Activated naive CD4-positive, alpha-beta T cell treated with Interleukin-2 at 50 U/mL for 16 hours (primary cell): ENCODE results near the gene SELENOF.
"Not testable (repeated sequence)": the region's sequence is repeated elsewhere in the genome, so short reads cannot be mapped to it uniquely, and the experiment has no call there.

Experiments
- DNase-seq: peaks from one replicate; pipeline ENCODE4 v3.0.0-alpha.2; 2020

SELENOF gene

DNA sequence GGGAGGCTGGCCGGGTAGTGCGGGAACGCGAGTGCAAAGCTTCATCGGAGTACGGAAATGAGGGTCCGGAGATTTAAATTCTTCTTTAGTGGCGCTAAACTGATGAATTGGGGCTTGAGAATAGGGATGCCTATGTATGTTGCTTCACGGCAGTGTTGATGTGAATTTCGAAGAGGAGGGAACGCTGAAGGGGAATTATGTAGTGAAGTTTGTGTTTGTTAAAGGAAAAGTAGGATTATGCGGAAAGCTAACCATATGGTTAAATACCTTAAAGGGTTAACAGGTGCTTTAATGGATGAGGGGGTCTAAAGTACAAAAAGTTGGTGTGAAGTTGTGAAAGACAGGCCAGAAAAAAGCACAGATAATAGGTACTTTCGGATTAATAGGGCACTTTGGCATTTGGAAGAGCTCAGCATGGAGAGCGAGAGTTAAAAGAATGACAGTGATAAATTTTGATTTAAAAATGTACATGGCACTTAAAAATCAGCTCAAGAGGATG is 1.9 kb upstream of the SELENOF start:
- DNase-seq, result no peak

DNA sequence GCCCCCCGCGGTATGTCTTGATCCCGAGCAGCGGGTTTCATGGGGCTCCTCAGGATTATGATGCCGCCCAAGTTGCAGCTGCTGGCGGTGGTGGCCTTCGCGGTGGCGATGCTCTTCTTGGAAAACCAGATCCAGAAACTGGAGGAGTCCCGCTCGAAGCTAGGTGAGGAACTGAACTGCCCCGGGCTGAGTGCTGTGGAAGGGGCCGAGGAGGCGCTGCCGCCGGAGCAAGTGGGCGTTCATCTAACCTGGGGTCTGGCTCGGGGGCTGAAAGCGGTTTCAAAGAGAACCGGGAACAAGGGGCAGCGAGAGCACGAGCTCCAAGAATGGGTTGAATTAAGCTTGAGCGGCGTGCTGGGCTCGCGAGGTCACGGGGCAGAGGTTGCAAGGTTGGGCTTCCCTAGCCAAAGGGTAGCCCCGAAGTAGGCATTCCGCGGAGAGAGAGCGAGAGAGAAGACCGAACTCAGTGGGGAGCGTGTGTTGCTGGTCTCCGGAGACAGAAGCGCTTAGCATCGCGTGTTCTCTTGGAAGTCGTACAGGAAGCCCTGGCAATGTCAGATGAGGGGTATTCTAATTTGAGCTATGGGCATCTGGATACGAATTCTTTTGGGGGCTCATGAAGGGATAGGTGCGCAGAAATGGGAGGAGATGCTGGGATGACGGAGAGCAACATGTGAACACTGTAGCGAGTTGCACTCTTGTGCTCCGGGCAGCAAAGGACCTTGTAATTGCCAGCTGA is 1.2 kb upstream of the SELENOF start:
- DNase-seq, result peak; percentile 49

DNA sequence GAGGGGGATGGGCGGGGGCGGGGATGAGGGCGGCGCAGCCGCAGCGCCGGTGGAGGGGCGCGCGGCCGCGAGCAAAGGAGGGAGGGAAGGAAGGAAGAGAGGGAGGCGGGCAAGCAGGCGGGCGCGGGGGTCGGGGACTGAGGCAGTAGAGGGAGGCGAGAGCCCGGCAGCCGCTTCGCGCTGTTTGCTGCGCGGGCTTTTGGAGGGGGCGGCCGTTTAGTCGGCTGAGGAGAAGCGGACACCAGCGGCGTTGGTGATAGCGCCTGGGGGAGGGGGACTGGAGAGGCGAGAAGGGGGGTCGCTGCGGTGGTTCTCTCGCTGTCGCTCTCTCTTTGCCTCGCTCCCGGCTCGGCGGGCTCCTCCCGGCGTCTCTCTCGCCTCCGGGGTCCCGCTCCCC is 673 bp upstream of the SELENOF start, which contains the start of gene HS2ST1:
Gene HS2ST1 (plus strand): TSS at position 35 of the 397 bp plus-strand sequence.
- no peak for DNase-seq

DNA sequence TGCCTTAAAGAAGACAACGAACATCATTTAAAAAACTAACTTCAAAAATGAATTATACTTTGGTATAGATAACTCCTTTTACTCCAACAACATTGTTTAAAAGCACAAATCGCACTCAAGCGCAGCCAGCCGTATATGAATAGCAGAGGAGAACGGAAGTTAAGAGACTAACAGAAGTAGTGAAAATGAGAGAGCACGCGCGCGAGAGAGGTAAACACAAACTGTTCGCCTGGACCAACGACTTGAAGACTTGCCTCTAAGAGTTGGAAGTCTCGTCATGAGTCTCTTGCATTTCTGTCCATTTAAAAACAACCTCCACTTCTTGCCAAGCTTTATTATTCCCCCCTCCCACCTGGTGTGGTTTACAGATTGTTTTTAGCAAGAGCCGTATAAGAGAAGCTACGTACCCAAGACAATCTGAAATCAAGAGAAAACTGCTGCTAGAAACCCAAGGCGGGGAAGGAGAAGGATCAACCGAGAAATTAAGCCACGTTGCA is 479 bp downstream of the SELENOF start:
- peak; percentile 39 for DNase-seq

DNA sequence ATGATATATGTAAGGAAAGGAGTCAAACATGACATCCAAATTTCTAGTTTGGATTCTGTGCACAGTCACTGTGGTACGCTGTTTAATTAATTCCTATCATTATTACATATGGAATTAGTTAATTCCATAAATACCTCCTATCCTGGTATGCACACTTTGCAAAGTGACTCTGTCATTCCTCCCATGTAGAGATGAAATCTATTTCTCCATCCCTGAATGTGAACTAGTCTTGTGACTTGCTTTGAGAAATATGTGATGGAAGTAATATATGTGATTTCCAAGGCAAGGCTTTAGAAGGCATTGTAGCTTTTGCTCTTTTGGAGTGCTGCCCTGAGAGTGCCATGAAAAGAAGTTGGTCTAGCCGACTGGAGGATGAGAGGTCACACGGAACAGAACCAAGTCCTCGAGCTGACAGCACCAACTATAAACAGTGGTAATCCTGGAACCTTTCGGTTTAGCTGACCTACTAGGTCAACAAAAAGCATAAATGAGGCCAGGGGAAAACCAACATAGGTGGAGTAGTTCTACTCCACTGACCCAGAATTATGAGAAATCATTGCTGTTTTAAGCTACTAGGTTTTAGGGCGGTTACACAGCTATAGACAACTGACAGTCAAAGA is 1.5 kb downstream of the SELENOF start:
- no peak for DNase-seq

DNA sequence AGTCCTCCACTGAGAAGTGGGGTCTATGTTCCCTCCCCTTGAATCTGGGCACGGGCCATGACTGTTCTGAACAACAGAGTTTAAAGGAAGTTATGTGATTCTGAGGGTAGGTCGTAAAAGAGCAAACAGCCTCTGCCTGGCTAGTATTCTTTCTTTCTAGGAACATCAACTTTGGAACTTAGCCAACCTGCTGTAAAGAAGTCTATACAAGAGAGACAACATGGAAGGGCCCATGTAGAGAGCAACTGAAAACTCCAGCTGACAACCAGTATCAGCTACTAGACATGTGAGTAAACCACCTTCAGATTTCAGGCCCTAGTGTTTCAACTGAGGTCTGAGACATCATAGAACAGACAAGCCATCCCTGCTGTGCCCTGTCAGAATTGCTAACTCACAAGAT is 7.5 kb downstream of the SELENOF start:
- DNase-seq, result no peak

DNA sequence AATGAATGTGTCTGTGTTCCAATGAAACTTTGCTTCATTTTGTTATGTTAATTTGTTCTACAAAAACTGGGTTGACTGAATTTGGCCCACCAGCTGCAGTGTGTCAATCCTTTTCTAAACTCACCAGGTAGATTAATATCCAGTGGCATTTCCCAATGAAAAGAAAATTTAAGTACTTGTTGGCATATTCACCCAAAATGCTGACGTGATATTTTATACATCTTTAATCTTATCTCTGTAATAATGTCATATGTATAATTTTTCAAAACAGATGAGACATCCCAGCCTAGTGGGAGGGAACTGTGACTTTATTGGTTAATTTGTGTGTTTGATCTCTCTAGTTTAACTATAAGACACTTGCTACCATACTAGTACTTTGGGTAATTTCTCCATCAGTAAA is 8.1 kb downstream of the SELENOF start:
- no peak for DNase-seq

DNA sequence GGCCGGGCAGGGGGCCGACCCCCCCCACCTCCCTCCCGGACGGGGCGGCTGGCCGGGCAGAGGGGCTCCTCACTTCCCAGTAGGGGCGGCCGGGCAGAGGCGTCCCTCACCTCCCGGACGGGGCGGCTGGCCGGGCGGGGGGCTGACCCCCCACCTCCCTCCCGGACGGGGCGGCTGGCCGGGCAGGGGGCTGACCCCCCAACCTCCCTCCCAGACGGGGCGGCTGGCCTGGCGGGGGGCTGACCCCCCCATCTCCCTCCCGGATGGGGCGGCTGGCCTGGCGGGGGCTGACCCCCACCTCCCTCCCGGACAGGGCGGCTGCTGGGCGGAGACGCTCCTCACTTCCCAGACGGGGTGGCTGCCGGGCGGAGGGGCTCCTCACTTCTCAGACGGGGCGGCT is 14.5 kb downstream of the SELENOF start:
- DNase-seq, result not testable (repeated sequence)

DNA sequence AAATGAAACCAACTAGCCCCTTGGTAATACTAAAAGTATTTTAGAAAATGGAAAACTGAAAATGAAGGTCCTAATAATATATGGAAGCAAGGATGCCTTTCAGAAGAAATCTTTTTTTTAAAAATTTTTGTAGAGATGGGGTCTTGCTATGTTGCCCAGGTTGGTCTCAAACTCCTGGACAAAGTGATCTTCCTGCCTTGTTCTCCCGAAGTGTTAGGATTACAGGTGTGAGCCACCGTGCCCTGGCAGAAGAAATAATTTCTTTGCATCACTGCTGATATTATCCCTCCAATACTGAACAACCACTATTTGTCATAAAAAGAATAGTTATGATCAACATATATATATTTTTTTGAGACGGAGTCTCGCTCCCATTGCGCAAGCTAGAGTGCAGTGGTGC is 25.6 kb downstream of the SELENOF start:
- DNase-seq, result no peak

DNA sequence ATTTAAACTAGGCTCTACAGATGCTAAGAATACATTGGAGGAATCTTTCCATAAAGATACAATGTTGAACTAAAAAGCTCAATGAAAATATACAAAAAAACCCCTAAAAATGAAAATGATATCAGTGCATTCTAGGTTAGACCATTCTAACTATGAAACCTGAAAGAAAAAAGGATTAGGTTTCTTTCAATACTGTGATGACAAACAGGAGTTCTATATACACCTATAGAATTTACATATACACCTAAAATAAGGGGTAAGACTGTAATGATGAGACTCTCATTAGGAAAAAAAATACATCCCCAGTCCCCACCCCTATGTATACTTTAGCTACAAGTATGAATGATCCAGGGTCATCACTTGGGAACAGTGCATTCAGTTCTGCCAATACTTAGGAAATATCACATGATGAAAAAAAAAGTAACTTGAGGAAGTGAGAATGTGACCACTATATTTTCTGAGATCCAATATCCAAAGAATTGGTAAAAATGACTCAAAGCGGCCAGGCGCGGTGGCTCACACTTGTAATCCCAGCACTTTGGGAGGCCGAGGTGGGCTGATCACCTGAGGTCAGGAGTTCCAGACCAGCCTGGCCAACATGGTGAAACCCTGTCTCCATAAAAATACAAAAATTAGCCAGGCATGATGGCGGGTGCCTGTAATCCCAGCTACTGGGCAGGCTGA is 26.3 kb downstream of the SELENOF start:
- no peak for DNase-seq

DNA sequence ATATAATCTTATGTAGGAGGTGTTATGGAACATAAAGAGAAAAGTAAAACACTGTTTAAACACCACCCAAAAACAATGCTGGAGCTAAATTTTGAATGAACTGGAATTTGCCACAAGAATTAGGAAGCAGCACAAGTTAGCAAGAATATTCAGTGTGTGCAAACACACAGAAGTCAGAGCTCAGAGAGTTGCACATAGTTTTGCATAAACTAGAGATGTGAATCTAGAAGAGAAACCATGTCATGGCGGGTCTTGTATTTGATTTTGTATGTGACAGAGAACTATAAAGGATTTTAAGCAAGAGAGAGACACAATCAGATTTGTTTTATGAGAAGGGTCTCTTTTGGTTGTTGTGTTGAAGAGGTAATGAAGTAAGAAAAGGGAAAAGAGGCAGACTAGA is 38.2 kb downstream of the SELENOF start:
- DNase-seq, result no peak

DNA sequence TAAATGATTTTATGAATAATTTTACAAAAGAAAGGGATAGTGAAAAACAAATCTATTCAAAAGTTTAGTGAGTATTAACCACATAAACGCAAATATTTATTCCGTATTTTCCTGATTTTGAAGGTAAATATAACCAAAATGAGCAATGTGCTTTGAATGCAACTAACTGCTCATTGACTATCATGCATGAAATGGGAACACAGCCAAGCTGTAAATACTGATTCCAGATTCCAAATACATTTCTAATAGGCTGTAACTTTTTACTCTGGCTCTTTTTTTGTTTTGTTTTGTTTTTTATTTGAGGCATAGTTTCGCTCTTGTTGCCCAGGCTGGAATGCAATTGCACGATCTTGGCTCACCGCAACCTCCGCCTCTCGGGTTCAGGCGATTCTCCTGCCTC is 41.8 kb downstream of the SELENOF start:
- no peak for DNase-seq

DNA sequence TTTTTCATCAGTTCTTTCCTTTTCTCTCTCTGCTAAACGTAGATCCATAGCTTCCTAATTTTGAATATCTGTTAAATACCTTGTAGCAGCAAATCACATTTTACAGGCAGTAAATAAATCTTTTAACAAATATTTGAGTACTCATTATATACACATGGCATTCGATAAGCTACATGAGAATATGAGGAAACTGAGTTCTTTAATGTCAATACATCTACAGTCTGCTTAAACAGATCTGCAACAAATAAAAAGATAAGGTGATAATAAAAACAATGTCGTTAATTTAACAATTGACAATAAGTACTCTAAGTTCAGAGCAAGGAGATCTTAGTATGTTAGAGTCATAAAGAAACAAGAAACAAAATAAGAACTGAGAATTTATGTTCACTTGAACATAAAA is 42.9 kb downstream of the SELENOF start:
- DNase-seq, result no peak

DNA sequence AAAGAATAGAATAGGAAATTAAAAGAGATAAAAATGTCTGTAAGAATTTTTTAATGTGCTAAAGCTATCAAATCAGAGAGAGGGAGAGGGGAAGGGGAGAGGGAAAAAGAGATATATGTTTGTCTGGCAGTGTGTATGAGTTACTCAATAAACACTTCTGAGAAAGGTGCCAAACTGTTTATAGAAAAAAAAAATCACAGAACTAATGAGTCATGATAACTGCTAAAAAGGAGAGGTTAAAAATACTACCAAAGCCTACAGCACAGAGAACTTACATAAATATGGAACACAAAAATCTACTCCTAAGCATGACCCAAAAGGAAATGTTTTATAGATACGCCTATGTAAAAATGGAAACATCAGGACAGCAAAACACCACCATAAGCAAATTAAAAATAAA is 45.4 kb downstream of the SELENOF start:
- no peak for DNase-seq

DNA sequence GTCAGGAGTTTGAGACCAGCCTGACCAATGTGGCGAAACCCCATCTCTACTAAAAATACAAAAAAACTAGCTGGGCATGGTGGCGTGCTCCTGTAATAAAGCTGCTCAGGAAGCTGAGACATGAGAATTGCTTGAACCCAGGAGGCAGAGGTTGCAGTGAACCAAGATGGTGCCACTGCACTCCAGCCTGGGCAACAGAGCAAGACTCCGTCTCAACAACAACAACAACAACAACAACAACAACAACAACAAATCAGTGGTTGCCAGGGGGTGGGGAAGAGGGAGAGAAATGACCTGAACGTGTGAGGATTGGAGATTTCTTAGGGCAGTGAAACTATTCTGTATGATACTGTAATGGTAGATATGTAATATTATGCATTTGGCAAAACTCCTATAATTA is 46.6 kb downstream of the SELENOF start:
- DNase-seq, result not testable (repeated sequence)

DNA sequence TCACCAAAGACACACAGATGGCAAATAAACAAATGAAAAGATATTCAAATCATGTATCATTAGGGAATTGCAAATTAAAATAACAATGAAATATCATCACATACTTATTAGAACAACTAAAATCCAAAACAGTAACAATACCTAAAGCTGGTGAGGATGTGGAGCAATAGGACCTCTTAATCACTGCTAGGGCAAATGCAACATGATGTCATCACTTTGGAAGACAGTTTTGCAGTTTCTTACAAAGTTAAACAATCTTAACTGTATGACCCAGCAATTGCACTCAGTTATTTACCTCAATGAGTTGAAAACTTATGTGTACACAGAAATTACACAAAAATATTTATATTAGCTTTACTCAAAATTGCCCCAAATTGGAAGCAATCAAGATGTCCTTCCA is 47.3 kb downstream of the SELENOF start:
- DNase-seq, result no peak

DNA sequence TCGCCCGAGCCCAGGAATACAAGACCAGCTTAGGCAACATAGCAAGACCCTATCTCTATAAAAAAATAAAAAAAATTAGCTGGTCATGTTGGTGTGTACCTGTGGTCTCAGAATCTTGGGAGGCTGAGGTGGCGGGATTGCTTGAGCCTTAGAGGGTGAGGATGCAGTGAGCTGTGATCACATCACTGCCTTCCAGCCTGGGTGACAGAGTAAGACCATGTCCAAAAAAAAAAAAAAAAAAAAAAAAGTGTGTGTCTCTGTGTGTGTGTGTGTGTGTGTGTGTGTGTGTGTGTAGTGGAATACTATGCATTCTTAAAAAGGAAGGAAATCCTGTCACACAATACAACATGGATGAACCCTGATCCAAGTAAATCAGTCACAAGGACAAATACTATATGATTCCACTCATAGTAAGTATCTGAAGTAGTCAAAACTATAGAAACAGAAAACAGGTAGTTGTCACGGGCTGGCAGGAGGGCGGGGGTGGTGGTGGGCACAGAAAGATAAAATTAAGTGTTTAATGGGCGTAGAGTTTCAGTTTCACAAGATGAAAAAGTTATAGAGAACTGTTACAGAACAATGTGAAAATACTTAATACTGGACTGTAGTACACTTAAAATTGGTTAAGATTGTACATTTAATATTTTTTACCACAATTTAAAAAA is 47.8 kb downstream of the SELENOF start:
- no peak for DNase-seq

DNA sequence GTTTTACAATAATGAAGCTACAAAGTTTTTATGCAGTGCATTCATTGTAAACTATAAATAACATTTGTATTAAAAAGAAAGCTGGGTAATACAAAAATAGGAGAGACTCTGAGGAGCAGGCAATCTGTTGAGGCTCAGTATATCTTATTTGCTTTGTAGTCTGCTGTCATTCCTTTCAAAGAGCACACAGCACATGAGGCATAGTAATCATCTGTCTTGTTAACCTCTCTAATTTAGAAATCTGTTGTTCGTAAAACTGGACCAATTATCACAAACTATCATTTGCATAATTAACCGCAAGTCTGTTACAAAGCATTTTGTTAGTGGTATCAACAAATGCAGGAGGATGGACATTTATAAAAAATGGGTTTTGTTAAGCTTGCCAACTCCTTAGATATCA is 51.0 kb downstream of the SELENOF start:
- DNase-seq, result no peak

DNA sequence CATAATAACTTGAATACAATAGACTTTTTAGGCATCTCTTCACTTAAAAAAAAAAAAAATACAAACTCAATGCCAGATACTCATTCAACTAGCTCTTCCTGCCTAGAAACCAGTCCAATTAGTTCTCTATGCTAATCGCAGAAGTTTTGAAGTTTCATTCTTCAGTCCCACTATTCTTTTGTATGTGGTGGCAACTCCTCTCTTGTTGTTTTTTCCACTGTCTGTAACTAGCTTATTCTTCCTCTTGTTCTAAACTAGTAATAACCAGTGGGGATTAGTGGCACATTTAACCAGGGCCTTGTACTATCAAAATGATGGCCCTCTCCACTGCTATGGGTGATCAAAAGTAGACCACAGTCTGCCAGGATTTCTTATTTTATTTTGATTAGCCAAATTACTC is 52.5 kb downstream of the SELENOF start:
- DNase-seq, result no peak

DNA sequence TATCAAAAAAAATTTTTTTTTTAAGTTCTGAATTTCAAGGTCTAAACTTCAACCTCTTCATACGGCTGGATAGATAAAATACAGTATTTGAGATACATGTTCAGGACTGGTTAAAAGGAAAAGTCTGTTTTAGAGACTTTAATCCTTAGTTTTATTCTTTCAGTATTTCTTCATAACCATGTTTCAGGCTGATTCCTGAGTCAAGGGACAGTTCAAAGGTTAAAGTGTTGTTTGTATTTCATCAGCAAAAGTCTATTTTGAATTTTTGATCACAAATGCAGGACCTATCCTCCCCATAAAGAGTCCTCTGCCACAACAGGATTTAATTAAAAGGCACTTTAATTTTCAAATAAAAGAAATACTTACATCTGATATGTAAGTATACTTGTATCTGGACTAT is 53.5 kb downstream of the SELENOF start:
- DNase-seq, result no peak

DNA sequence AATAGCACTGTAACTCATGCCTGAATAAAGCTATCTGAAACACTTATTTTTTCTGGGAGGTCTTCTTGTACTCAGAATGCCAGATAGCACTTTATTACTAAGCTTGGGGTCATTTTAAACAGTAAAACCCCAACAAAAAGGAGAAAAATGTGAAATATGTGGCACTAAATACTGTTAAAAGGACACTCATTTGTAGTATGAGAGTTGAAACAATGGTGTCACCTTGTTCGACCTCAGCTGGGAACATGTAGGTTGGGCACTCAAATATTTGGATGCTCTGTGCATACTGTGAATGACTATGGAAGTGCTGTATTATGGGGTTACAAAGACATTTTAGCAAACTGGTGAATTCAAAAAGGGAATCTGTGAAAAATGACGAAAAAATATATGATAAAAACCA is 53.9 kb downstream of the SELENOF start:
- no peak for DNase-seq

DNA sequence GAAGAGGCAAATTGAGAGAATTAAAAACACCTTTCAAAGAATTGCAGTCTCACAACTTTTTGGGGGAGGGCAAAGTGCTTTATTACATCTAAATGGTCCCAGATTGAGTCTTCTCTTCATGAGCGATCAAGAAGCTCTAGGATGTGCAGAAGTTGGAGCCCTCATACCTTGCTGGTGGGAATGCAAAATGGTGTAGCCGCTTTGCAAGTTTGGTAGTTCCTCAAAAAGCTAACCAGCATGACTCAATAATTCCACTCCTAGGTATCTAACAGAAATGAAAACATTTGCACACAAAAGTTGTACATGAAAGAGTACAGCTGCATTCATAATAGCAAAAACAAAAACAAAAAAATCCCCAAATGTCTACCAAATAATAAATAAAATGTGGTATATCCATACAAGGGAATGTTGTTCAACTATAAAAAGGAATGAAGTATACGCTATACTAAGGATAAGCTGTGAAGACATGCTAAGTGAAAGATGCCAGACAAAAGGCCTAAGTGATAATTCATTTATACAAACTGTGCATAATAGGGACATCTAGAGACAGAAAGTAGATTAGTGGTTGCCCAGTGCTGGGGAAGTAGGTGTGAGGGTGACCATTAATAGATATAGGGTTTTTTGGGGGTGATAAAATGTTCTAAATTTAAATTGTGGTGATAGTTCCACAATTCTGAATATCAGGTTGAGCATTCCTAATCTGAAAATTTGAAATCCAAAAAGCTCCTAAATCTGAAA is 55.2 kb downstream of the SELENOF start:
- DNase-seq, result no peak

DNA sequence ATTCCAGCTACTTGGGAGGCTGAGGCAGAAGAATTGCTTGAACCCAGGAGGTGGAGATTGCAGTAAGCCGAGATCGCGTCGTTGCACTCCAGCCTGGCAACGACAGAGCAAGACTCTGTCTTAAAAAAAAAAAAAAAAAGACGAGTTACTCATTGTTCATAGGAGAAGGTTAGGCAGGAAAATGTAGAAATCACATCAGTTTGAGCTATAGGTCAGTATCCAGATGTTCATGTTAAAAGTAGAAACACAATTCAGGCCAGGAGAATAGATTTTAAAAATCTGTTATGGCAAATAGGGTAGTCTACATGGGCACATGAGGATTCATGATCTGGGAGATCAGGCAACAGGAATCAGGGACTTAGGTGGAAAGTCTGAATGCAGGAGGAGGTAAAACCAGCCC is 57.7 kb downstream of the SELENOF start:
- DNase-seq, result no peak
